GM18873 (cell line): ENCODE data around the gene MVB12B.

ENCODE experiments used
- ATAC-seq: cut with Tn5 transposase; IDR thresholded peaks from one replicate; pipeline ENCODE4 v1.9.1; 2021; ENCODE audit warnings: mild to moderate bottlenecking, moderate library complexity, moderate number of reproducible peaks; ENCODE audit not compliant: unreplicated experiment, low FRiP score

MVB12B gene

DNA sequence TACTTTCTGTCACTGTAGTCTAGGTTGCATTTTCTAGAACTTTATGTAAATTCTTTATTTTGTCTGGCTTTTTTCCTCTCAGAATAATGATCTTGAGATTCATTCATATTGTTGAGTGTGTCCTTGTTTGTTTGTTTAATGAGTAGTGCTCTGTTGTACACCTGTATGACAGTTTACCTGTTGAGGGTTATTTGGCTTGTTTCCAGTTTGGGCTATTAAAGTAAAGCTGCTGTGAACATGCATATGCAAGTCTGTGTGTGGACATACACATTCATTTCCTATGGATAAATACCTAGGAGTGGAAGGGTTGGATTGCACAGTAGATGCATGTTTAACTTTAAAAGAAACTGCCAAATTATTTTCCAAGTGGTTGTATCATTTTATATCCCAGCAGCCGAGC lies 30.4 kb downstream of the MVB12B start:
- ATAC-seq = no peak

DNA sequence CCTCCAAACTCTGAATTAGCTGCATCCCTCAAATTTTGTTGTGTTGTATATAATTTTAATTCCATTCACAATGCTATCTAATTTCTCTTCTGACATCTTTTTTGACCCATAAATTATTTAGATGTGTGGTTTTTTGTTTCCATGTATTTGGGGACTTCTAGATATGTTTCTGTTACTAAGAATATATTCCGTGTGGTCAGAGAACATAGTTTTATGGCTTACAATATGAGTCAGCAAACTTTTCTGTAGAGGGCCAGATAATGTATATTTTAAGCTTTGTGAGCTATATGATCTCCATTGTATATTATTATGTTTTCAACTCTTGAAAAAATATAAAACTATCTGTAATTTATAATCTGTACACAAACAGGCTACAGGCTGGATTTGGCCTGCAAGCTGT lies 33.4 kb downstream of the MVB12B start:
- no peak for ATAC-seq

DNA sequence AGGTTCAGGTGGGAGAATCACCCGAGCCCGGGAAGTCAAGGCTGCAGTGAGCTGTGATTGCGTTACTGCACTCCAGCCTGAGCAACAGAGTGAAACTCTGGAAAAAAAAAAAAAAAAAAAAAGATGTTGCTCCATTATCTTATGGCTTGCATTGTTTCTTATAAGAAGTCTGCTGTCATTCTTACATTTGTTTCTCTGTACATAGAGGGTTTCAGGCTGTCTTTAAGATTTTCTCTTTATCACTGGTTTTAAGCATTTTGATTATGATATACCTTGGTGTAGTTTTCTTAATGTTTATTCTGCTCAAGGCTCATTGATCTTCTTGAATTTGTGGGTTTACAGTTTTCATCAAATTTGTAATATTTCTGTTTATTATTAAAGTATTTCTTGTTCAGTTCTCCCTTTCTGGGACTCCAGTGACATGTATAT lies 35.2 kb downstream of the MVB12B start:
- ATAC-seq = no peak

DNA sequence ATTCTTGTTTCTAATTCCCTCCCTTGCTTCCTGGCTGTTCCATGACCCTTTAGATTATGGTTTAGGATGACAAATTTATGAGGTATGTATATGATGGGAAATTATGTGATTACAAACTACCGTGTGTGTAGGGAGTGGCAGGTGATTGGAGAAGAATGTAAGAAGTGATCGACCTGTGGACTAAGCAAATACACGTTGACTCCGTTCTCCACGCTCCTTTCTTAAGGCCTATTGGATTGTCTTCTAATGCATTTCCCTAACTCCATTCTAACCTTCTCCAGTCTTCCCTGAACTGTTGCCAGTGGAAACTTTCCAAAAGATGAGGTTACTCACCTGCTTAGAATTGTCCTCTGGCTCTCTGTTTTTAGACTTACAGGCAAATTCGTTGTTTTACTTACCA lies 36.6 kb downstream of the MVB12B start:
- no peak for ATAC-seq

DNA sequence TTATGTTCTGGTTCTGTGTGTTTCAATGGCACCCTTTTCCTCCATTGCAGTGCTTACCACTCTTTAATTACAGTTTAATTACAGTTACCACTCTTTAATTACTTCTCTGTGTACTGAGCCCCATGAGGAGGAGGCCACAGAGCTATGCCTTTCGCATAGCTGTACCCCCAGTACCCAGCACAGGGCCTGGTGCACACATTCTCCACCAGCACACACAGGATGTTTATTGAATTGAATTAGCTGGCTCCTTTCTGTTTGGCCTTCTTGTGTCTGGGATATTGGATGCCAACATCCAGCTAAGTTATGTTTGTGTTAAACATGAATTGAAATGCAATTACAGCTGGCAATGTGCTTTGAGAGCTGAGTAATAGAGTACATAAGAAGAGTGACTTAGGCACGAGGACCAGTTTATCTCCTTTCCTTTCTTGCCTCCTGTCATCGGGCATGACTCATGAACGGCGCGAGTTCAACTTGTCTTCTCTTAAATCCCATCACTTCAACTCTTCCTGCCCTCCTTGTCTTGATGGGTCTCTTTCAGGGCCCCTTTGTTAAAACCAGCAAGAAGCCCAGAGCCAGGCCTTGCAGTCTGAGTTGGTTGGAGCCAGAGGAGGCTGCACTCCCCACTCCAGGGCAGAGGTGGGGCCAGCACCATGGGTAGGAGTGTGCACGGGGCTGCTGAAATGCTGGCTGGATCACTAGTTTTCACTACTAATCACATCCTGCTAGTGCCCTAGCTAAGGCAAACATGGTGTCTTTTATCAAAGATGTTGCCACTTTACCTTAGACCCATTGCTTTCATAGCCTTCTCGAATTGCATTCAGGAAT lies 37.4 kb downstream of the MVB12B start:
- ATAC-seq = no peak

DNA sequence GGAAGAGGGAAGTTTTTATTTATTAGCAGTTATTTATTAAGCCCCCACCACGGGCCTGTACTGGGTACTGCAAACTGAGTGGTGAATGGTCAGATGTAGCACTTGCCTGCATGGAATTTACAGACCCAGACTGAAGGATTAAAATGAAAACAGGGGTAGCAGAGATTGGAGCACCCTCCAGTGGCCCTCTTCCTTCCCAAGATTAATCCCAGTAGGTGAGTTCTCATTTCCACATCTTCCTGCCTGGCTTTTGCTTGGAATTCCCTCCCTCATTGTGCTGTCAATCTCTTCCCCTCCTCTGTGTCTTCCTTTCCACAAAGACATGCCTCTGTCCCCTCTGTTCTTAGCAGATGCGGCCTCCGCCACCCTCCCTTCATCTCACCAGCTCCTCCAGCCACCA lies 39.2 kb downstream of the MVB12B start:
- no peak for ATAC-seq

DNA sequence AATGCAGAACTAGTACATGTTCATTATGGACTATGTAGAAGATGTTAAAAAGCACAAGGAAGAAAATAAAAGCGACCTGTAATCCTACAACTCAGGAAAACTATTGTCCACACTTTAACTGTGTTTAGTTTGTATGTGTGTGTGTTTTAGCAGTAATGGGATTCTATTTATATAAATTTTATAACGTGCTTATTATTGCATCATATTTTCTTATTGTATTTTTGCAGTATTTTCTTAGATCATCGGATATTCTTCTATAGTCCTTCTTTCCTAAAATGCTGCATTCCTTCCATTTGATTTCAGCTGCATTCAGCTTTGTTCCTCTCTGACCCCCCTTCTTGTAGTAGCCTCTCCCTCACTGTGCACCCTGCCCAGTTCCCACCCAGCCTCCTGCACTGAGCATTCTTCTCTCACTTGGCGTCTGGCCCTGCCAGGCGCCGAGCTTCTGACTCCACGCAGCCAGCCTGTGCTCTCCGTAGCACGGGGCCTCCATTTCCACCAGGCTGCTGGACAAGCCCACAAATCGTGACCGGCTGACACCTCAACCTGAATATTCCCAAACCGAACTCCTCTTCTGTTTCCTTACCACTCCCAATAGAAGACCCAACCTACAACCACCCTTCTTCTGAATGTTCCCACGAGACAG lies 39.9 kb downstream of the MVB12B start:
- ATAC-seq = no peak

DNA sequence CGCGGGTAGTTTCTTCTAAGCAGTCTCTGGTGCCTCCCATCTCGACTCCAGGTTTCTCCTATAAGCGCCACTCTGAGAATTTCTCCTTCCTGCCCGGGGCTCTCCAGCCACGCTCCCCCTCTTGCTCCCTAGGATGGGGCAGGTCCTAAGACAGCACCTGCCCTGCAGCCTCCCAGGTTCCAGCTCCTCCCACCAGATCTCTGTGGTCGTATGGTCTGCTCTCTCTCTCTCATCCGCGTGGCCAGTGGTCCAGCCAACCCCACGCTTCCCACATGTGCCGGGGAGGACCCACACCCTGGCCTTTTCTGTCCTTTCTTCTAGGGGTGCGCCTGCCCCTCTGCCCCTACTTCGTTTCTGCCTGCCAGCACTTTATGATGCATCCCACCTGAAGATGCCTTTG lies 40.5 kb downstream of the MVB12B start:
- no peak for ATAC-seq

DNA sequence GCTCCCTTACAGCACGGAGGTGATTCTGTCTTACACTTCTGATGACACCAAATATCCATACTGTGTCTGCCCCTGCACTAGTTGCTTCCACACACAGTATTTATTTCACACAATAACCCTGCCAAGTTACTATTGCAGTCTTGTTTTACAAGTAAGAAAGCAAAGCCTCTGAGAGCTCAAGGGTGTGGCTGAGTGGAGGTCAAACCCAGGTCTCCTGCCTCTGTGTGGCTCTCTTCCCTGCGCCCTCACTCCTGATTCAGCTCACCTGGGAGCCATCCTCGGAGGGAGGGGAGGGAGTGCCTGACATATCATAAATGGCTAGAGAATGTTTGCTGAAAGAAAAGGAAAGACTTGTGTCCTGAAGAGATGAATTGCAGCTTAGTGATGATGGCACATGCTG lies 41.0 kb downstream of the MVB12B start:
- ATAC-seq = no peak

DNA sequence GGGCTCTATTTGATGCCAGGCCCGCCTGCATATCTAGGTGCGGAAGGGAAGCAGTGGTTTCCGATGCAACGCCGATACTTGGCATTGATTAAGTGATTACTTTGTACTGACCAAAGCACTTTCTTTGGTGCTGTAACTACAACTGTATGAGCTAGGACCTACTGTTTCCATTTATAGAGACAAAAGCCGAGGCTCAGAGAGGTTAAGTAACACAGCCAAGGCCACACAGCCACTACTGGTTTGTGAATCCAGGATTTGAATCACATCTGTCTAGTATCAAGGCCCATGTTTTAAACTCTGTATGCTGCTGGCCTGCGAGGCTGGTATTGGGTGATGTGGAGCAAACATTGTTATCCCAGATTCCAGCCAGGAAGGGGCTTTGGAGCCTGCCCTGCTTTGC lies 41.4 kb downstream of the MVB12B start:
- no peak for ATAC-seq

DNA sequence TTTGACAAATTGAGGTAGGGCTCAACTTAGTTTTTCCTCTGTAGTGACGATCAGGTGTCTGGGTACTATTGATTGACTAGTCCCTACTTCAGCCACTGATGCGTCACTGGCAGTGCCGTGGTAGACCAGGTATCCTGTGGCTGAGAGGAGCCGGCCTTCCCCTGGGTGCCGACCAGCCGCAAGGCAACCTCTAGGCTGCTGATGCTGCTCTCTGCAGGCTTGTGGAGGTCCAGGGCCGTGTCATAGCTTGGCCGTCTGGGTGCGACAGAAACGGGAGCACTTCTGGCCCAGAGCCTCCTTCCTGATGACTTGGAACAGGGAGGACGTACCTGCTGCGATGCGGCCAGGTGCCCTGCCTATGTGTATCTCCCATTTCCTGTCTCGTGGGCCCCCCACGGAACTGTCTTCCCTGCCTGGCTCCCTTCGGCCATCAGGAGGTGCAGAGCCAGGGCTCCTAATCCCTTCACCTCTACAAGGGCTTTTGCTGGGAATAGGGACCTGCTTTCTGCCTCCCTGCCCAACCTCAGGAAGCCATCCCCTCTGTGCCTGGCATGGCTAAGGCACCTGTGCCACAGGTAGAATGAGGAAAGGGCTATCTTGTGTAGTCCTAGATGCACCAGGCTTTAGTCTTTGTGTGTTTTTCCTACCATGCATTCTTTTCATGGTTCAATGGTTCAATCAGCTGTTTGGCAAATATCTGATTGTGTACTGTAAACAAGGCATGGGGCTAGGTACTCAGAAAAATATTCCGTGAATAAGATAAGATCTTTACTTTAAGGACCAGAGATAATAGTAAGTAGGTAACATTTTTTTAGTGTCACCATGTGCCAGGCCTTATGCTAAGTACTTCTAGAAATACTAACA lies 44.6 kb downstream of the MVB12B start:
- ATAC-seq = no peak

DNA sequence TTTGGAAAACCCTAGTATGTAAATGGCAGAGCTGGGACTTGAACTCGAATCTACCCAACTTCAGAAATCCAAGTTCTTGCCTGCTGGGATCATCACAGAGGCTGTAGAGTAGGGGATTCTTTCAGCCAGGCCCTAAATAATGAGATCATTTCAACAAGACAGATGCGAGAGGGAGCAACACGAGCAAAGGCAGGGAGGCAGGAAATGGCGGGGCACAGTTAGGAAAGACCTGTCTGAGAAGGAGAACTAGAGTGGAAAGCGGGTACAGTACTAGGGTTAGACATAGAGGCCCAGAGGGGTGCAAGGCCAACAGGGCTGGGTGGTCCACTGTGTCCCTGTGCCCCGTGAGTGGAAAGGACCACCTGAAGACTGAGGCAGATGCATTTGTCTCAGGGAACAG lies 46.1 kb downstream of the MVB12B start:
- no peak for ATAC-seq

DNA sequence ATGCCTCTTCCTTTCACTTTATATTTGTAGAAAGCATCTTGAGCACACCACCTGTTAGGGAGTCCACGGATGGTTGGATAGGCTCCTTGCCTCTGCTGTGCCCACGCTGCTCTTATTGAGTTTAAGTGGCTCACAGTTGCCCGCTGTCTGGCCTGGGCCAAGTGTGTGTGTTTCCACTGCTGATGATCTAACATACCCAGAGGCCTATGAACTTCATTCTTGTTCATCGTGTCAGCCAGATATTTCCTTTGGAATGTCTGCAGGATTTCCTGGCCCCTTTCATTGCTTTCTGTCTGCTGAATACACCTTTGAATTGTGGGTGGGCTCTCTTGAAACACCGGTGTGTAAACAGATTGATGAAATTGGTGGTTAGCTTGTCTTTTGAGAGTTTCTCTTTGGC lies 46.6 kb downstream of the MVB12B start:
- no peak for ATAC-seq

DNA sequence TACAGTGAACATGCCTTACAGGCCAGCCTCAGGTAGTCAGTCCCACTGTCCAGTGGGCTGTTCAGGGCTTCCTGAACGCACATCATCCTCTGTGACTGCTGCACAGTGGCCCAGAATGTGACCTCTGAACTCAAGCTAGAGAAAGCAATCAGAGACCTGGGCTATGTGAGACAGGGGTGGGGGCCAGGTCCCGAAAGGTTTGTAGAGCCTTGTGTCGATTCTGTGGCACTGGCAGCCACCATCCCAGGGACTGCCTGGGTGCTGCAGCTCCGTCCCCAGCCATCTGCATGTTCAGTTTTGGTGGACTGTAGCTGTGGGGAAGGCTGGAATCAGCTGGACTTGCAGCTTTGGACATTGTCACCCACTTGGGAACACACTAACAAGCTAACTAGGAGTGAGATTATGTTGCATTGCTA lies 47.7 kb downstream of the MVB12B start:
- no peak for ATAC-seq

DNA sequence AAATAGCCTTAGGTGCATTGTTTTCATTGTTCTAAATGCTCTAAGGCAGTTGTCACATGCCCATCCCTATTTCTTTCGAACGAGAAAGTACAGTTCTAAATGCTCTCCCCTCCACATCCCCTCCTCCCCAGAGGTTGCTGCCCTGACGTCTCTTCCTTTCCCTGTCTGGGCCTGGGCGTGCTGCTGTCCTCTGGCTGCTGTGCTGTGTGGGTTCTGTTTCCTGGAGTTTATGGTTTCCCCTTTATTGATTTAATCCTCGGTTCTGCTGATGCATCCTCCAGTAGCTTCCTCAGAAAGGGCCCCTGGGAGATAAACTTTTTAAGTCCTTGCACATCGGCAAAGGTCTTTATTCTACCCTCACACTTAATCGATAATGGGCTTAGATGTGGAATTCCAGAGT lies 48.8 kb downstream of the MVB12B start:
- no peak for ATAC-seq

DNA sequence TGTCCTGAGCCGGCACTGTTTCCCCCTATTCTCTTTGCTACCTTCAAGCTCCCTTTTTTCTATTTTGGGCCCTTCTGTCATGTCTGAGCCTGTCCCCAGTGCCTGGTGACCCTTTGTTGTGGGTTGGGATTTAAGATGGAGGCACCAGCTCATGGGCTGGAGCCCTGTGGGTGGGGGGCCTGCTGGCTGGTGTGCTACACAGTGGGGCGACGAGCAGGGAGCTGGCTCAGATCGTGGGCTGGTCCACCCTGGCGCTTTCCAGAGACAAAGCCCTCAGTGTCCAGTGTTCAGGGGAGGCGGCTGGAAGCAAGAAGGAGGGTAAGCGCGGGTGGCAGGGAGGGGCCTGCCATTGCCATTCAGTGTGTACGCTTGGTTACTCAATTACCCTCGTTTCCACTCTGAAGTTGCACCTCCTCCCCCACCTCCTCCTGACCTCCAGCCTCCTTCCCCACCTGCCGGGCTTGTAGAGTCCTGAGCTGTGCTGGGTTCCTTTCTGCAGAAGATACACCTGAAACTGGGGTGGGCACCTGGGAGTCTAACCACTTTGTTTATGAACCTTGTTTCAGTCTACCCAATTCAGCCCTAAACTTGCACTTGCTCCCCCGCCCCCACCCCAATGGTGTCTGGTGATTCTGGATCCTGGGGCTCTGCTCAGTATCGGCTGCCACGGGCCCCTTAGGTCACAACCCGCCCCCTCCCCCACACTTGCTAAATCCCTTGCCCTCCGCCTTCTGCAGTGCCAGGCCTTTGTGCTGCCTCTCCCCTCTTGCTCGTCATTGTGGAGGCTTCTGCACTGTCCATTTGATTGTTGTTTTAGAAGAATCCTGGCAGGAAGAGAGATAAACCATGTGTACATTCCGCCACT lies 49.9 kb downstream of the MVB12B start:
- no peak for ATAC-seq

DNA sequence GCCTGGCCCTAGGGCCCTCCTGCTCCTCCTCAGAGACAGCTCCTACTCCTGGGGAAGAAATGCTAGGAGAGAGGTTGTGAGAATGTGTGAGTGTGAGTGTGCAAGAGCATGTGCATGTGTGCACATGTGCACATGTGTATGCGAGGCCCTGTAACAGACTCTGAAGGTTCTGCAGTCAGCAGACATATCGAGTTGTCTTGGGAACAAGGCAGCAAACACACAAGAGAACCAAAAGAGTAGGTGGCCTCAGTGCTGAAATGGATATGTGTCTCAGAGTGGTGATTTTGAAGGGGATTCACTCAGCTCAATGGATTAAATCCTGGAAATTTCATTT lies 50.5 kb downstream of the MVB12B start:
- ATAC-seq = no peak

DNA sequence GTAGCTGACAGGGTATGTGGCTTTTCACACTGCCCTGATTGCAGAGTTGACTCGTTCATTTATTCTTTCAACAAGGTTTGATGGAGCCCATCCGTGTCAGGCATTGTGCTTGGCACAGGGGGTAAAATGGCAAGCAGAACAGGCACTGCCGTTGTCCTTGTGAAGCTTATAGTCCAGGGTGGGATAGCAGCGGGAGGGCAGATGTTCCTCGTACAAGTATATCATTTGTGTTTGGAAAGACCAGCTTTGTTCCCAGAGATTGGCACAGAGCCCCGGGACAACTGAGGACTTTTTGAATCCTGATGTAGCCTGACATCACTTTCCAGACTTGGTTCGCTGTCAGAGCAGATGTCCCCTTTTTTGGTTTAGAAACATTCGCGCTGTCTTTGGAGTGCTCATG lies 50.9 kb downstream of the MVB12B start:
- ATAC-seq = no peak

DNA sequence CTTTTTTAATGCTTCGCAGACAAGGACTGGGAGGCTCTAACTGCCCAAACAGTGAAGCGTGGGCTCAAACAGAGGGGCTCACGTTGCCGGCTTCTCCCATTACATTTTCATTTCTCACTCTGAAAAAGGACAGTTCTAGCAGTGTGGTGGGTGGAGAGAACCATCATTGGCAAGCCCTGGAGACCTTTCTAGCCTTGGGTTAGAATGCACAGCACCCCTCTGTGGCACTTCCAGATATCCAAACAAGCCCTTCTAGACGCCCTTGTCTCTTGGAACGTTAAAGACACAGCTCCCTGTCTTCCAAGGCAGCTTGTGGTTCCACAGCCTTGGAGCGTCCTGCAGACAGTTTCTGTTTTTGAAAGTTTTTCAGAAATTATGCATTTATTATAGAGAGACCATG lies 52.1 kb downstream of the MVB12B start:
- ATAC-seq = no peak

DNA sequence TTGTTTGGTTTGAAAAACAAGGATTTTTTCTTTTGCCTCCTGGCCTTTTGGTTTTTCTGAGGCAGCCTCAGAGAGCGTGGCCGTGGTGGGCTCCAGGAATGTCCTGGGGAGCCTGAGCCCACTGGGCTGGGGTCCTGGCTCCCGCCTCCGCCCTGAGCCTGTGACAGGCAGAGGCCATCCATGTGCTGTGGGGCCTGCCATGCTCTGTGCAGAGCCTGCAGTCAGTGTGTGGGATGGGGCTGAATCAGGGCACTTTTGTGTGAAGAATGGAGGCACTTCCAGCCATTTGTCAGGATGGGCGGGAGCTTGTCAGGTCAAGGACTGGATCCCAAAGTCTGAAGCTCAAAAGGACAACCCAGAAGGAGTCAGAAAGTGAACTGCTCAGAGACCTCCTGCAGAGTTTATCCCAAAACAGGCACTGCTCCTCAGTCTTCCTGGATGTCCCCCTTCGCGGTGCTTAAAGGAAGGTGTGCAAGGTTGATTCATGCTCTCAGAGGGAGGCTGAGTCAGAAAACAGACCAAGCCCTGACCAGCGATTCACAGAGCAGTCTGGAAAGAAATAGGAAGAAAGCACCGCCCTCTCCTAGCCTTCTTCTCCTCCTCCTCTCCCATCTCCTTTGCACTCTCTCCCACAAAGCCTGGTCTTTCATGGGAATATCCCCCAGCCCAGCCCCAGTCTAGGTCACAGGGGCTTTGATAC lies 53.2 kb downstream of the MVB12B start:
- ATAC-seq = no peak
